Measurements from ENCODE around the gene ARHGAP8.
"Not testable (repeated sequence)": the region's sequence is repeated elsewhere in the genome, so short reads cannot be mapped to it uniquely, and the experiment has no call there.

Gene ARHGAP8

GRCh38 chr22:44765571-44766285, 13.4 kb downstream of the ARHGAP8 start:
- DNase-seq (ENCODE audit: low read depth, low spot score): no peak

GRCh38 chr22:44773082-44773481, 20.7 kb downstream of the ARHGAP8 start:
- DNase-seq (ENCODE audit: low read depth, low spot score): no peak

GRCh38 chr22:44775862-44776261, 23.5 kb downstream of the ARHGAP8 start:
- DNase-seq (ENCODE audit: low read depth, low spot score): no peak

GRCh38 chr22:44776605-44777363, 24.4 kb downstream of the ARHGAP8 start:
- no peak for DNase-seq (ENCODE audit: low read depth, low spot score)

- DNase-seq (ENCODE audit: low read depth, low spot score): no peak
These were observed 25.0 kb downstream of the ARHGAP8 start for GRCh38 chr22:44777364-44777755.

- no peak for DNase-seq (ENCODE audit: low read depth, low spot score)
These were observed 28.6 kb downstream of the ARHGAP8 start for GRCh38 chr22:44780876-44781449.

- no peak for DNase-seq (ENCODE audit: low read depth, low spot score)
These were observed 30.1 kb downstream of the ARHGAP8 start for GRCh38 chr22:44782363-44782963.

- DNase-seq (ENCODE audit: low read depth, low spot score): no peak
These were observed 30.7 kb downstream of the ARHGAP8 start for GRCh38 chr22:44783091-44783490.

- DNase-seq (ENCODE audit: low read depth, low spot score): no peak
These were observed 31.2 kb downstream of the ARHGAP8 start for GRCh38 chr22:44783581-44783980.

GRCh38 chr22:44786136-44786535, 33.8 kb downstream of the ARHGAP8 start:
- no peak for DNase-seq (ENCODE audit: low read depth, low spot score)

GRCh38 chr22:44786610-44787009, 34.2 kb downstream of the ARHGAP8 start:
- DNase-seq (ENCODE audit: low read depth, low spot score): no peak

- no peak for DNase-seq (ENCODE audit: low read depth, low spot score)
These were observed 35.5 kb downstream of the ARHGAP8 start for GRCh38 chr22:44787832-44788231.

- DNase-seq (ENCODE audit: low read depth, low spot score): no peak
These were observed 40.7 kb downstream of the ARHGAP8 start for GRCh38 chr22:44793106-44793505.

- DNase-seq (ENCODE audit: low read depth, low spot score): no peak
These were observed 41.3 kb downstream of the ARHGAP8 start for GRCh38 chr22:44793506-44794172.

- DNase-seq (ENCODE audit: low read depth, low spot score): no peak
These were observed 43.6 kb downstream of the ARHGAP8 start for GRCh38 chr22:44795701-44796630.

GRCh38 chr22:44797181-44797725, 44.9 kb downstream of the ARHGAP8 start:
- DNase-seq (ENCODE audit: low read depth, low spot score): no peak

- no peak for DNase-seq (ENCODE audit: low read depth, low spot score)
These were observed 46.9 kb downstream of the ARHGAP8 start for GRCh38 chr22:44799077-44799945.

GRCh38 chr22:44799946-44800634, 47.7 kb downstream of the ARHGAP8 start:
- not testable (repeated sequence) for DNase-seq (ENCODE audit: low read depth, low spot score)

GRCh38 chr22:44801476-44801875, 49.1 kb downstream of the ARHGAP8 start:
- DNase-seq (ENCODE audit: low read depth, low spot score): no peak

Data from brain pericyte (primary cell).